Measurements from ENCODE around the gene PRKN. TPM values are rescaled to one million over a fixed set of nuclear protein-coding genes. Genes with fewer than 3 reads are reported as not detected.

The PRKN gene
- total and polyA plus RNA-seq, 2 donors (not counting 3 experiments of a cell fraction or from before 2014, with no cell fraction given) = 0.06 TPM; not detected in 1

- no peak for FAIRE-seq
- POLR2A ChIA-PET = no interaction called here
- BruUV-seq (replicated peaks) = no TSS peak
- H2AFZ ChIP-seq (ENCODE audit: low read depth, low read length) = no peak overlapping the region
- CTCF ChIA-PET = no interaction called here
- H3K79me2 ChIP-seq (ENCODE audit: control insufficient read depth, insufficient read depth, low read length) = no peaks in the 10 kb centered on the region
- dilution Hi-C loops (cut with MboI; ENCODE audit: extremely low pct_ligation_motif_present, low sequenced_read_pairs) = no loop called here
- H3K27me3 ChIP-seq (ENCODE audit: control insufficient read depth in 2 of 2, insufficient read depth in 2 of 2, low read length in 2 of 2) = no peaks in the 10 kb centered on the region
- H3K4me1 ChIP-seq (ENCODE audit: control insufficient read depth, extremely low read depth, insufficient read depth, low read length) = no peaks in the 10 kb centered on the region
- no peak overlapping the region for H3K4me3 ChIP-seq (replicated peaks in 1 of 3; ENCODE audit: insufficient read depth in 1 of 3, low read depth in 1 of 3, low read length in 3 of 3)
- no peak overlapping the region for H3K4me2 ChIP-seq (ENCODE audit: insufficient read depth, low read length)
- no peak for TF ChIP-seq GATA2 (IDR thresholded peaks at IDR 0.05; ENCODE audit: insufficient read depth, insufficient read length, low read depth, low read length)
- no peak for TF ChIP-seq JUN (IDR thresholded peaks at IDR 0.05; ENCODE audit: borderline replicate concordance, insufficient read depth, insufficient read length, low read depth)
- TF ChIP-seq POLR2A (IDR thresholded peaks at IDR 0.05; ENCODE audit: low read depth, low read length) = no peak
- TF ChIP-seq CTCF (IDR thresholded peaks at IDR 0.05; ENCODE audit: extremely low read depth in 1 of 2, insufficient read depth in 1 of 2, low read depth in 1 of 2, low read length in 2 of 2) = no peak
- TF ChIP-seq MAX (IDR thresholded peaks at IDR 0.05; ENCODE audit: insufficient read depth, insufficient read length) = no peak
- TF ChIP-seq POLR2AphosphoS5 (IDR thresholded peaks at IDR 0.05; ENCODE audit: insufficient read depth, low read depth, low read length) = no peak
- TF ChIP-seq FOS (IDR thresholded peaks at IDR 0.05; ENCODE audit: borderline replicate concordance, insufficient read depth, low read length) = no peak
- TF ChIP-seq EZH2 (IDR thresholded peaks at IDR 0.05; ENCODE audit: borderline replicate concordance, low read depth, low read length, severe bottlenecking) = no peak
- no peak for TF ChIP-seq MYC (IDR thresholded peaks at IDR 0.05; ENCODE audit: low read depth, low read length)
- H3K36me3 ChIP-seq (ENCODE audit: control insufficient read depth in 2 of 2, extremely low read depth in 1 of 2, insufficient read depth in 2 of 2, low read length in 2 of 2) = no peaks in the 10 kb centered on the region
- intact Hi-C loops (cut with micrococcal nuclease) = no loop called here
- no peaks in the 10 kb centered on the region for H4K20me1 ChIP-seq (replicated peaks; ENCODE audit: control insufficient read depth, extremely low read depth, insufficient read depth, low read length)
- no peak overlapping the region for H3K9ac ChIP-seq (replicated peaks; ENCODE audit: extremely low read depth, insufficient read depth, low read length)
- no peak for DNase-seq (ENCODE audit: low read depth, low spot score)
- H3K27ac ChIP-seq (ENCODE audit: insufficient read depth, low read depth, low read length) = no peak overlapping the region
- peaks cover 3% of the 10 kb centered on the region for H3K9me3 ChIP-seq (replicated peaks; ENCODE audit: control insufficient read depth, insufficient read depth, low read length)
- H3K9me1 ChIP-seq (replicated peaks; ENCODE audit: control insufficient read depth, extremely low read depth, insufficient read depth, low read length) = no peaks in the 10 kb centered on the region
These were observed 318.6 kb downstream of the PRKN start for GRCh38 chr6:162408826-162409535.

All from endothelial cell of umbilical vein (primary cell).